OCI-LY1 (cell line): ENCODE data around the gene RANBP10.

Source experiments
- H2AFZ ChIP-seq: fragments of 200-600 bp; sonication (generic), shearing (Covaris generic); 2 replicates; pipeline ENCODE4 v1.6.0; 2014; ENCODE audit warnings: antibody characterized with exemption, mild to moderate bottlenecking, low read length
- H3F3A ChIP-seq: fragments of 200-600 bp; sonication (generic), shearing (Covaris generic); 2 replicates; pipeline ENCODE4 v1.6.0; 2014; ENCODE audit warnings: mild to moderate bottlenecking, antibody characterized with exemption, low read length, moderate library complexity; ENCODE audit not compliant: insufficient read depth
- H3K27ac ChIP-seq: fragments of 200-600 bp; sonication (generic); 2 replicates; pipeline ENCODE4 v1.5.1; 2014; ENCODE audit warnings: low read length, mixed run types, mild to moderate bottlenecking, low read depth; ENCODE audit not compliant: poor library complexity, severe bottlenecking
- H3K27me3 ChIP-seq: fragments of 200-600 bp; sonication (generic); 2 replicates; pipeline ENCODE4 v1.6.0; 2014; ENCODE audit warnings: antibody characterized with exemption, mild to moderate bottlenecking, low read length, moderate library complexity; ENCODE audit not compliant: insufficient read depth
- H3K36me3 ChIP-seq: fragments of 200-600 bp; sonication (generic); 2 replicates; pipeline ENCODE4 v1.6.1; 2014; ENCODE audit warnings: mild to moderate bottlenecking, antibody characterized with exemption, low read length, moderate library complexity, mixed read lengths; ENCODE audit not compliant: insufficient read depth
- H3K4me1 ChIP-seq: fragments of 200-600 bp; sonication (generic); 2 replicates; pipeline ENCODE4 v1.5.1; 2014; ENCODE audit warnings: mild to moderate bottlenecking, low read length, moderate library complexity; ENCODE audit not compliant: insufficient read depth, severe bottlenecking
- H3K4me2 ChIP-seq: fragments of 200-600 bp; sonication (generic), shearing (Covaris generic); 2 replicates; pipeline ENCODE4 v1.6.1; 2014; ENCODE audit warnings: low read length
- H3K4me3 ChIP-seq: fragments of 200-600 bp; sonication (generic); 2 replicates; pipeline ENCODE4 v1.5.1; 2014; ENCODE audit warnings: low read length, low read depth, mild to moderate bottlenecking, mixed read lengths; ENCODE audit not compliant: poor library complexity, severe bottlenecking
- H3K79me2 ChIP-seq: fragments of 200-600 bp; shearing (Covaris generic); 2 replicates; pipeline ENCODE4 v1.6.1; 2016; ENCODE audit warnings: mixed run types, low read length, mixed read lengths; ENCODE audit not compliant: insufficient read depth
- H3K9ac ChIP-seq: fragments of 200-600 bp; sonication (generic), shearing (Covaris generic); 2 replicates; pipeline ENCODE4 v1.6.1; 2014; ENCODE audit warnings: mild to moderate bottlenecking, low read length, mixed read lengths
- H3K9me2 ChIP-seq: fragments of 200-600 bp; sonication (generic), shearing (Covaris generic); 2 replicates; pipeline ENCODE4 v1.6.1; 2014; ENCODE audit warnings: low read depth, mild to moderate bottlenecking, low read length, mixed read lengths
- H3K9me3 ChIP-seq: fragments of 200-600 bp; shearing (Covaris generic); 2 replicates; pipeline ENCODE4 v1.6.1; 2014; ENCODE audit warnings: low read length, mixed read lengths
- H4K20me1 ChIP-seq: fragments of 200-600 bp; sonication (generic), shearing (Covaris generic); 2 replicates; pipeline ENCODE4 v1.6.0; 2016; ENCODE audit warnings: mild to moderate bottlenecking, low read length; ENCODE audit not compliant: insufficient read depth
- EZH2 ChIP-seq: fragments of 200-600 bp; sonication (generic), shearing (Covaris generic); IDR thresholded peaks from 2 replicates; pipeline ENCODE4 v1.8.0; 2017; ENCODE audit warnings: borderline replicate concordance, mixed run types, mild to moderate bottlenecking, antibody characterized with exemption, low read length, moderate library complexity, mixed read lengths
- TF ChIP-seq, protein P1 (sequence below): fragments of 200-600 bp; sonication (generic), shearing (Covaris generic); IDR thresholded peaks from 2 replicates; pipeline ENCODE4 v1.5.1; 2017; ENCODE audit warnings: mild to moderate bottlenecking, antibody characterized with exemption, low read length, moderate library complexity, mixed read lengths

The RANBP10 gene

DNA sequence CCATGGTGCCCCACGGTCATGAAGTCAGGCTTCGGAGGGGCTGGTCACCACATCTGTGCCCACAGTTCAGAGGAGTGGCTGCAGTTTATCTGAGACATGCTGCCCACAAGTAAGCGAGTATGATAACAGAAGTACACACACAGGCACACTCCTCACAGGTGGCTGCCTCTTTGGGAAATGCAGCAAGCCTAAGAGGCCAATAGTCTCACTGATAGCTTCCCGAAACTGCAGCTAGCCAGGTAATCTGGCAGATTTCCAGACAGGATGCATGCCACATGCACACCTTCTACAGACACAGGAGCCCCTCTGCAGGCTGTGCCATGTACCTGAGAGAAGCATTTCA is 74.6 kb downstream of the RANBP10 start:
- H3K9ac ChIP-seq, result no peak overlapping the region
- no peaks in the 10 kb centered on the region for H3K9me2 ChIP-seq
- no peak overlapping the region for H2AFZ ChIP-seq
- no peak overlapping the region for H3K27ac ChIP-seq
- no peaks in the 10 kb centered on the region for H3K9me3 ChIP-seq
- no peaks in the 10 kb centered on the region for H3F3A ChIP-seq
- H3K4me3 ChIP-seq, result no peak overlapping the region
- no peaks in the 10 kb centered on the region for H3K4me1 ChIP-seq
- H3K27me3 ChIP-seq, result no peaks in the 10 kb centered on the region
- no peaks in the 10 kb centered on the region for H4K20me1 ChIP-seq
- H3K79me2 ChIP-seq, result no peaks in the 10 kb centered on the region
- no peak overlapping the region for H3K4me2 ChIP-seq
- peaks cover 38% of the 10 kb centered on the region for H3K36me3 ChIP-seq
- no peak for TF ChIP-seq EZH2
- TF ChIP-seq, protein P1, sequence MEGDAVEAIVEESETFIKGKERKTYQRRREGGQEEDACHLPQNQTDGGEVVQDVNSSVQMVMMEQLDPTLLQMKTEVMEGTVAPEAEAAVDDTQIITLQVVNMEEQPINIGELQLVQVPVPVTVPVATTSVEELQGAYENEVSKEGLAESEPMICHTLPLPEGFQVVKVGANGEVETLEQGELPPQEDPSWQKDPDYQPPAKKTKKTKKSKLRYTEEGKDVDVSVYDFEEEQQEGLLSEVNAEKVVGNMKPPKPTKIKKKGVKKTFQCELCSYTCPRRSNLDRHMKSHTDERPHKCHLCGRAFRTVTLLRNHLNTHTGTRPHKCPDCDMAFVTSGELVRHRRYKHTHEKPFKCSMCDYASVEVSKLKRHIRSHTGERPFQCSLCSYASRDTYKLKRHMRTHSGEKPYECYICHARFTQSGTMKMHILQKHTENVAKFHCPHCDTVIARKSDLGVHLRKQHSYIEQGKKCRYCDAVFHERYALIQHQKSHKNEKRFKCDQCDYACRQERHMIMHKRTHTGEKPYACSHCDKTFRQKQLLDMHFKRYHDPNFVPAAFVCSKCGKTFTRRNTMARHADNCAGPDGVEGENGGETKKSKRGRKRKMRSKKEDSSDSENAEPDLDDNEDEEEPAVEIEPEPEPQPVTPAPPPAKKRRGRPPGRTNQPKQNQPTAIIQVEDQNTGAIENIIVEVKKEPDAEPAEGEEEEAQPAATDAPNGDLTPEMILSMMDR, result no peak

DNA sequence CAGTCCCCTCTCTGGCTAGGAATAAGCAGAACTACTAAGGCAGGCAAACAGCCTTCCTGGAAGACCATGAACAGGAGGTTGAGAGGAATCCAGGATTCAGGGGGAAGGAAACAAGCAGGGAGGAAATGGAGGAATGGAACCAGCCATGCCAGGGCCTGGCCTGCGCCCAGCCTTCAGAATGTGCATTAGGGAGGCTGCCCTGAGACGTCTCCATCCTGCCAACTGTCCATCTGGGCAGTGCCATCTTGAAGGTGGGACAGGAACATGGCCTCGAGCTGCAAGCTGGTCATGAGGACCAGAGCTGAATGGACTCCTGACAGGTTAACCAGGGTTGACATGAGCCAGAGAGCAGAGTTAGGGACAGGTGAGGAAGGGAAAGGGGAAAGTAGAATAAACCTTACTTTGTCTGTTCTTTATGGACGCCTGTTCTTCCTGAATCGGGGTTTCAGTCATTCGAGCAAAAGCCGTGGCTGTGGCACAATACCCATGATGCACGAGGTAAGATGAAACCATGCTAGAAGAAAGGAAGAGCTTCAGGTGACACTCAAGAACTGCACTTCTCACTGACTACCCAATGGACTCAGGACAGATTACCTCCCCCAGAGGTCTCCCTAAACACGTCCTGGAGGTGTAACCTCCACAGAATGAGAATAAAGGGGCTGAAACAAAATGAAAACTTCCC is 75.1 kb downstream of the RANBP10 start:
- Histone ChIP-seq H3K79me2 (no peaks in the 10 kb centered on the region), H2AFZ (no peak overlapping the region), H3K9me2 (no peaks in the 10 kb centered on the region), H3F3A (no peaks in the 10 kb centered on the region), H3K36me3 (peaks cover 43% of the 10 kb centered on the region), H3K27ac (no peak overlapping the region), H3K4me1 (no peaks in the 10 kb centered on the region), H3K4me3 (no peak overlapping the region), H3K4me2 (no peak overlapping the region), H3K9ac (no peak overlapping the region), H3K27me3 (no peaks in the 10 kb centered on the region), H3K9me3 (no peaks in the 10 kb centered on the region), H4K20me1 (no peaks in the 10 kb centered on the region)
- TF ChIP-seq, protein P1, result no peak
- TF ChIP-seq EZH2, result no peak

DNA sequence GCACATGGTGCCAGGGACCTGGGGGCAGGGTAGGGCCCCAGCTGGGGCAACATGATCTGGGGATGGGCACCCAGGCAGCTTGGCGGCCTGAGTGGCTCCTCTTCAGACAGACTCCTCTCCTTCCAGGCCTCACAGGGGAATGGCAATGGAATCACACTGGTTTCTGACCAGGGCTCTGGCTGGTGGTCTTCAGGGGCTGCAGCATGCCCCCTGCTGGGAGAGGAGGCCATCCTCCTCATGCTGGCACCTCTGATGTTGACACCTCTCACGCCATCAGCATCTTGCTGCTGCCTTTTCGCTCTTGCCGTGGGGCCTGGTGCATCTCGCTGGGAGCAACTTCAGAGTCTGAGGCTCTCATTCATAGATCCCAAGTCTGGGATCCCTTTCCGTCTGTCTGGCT is 76.0 kb downstream of the RANBP10 start:
- Histone ChIP-seq H3K9me3 (no peaks in the 10 kb centered on the region), H3K36me3 (peaks cover 48% of the 10 kb centered on the region), H2AFZ (no peak overlapping the region), H3K4me2 (no peak overlapping the region), H3K27ac (no peak overlapping the region), H3F3A (no peaks in the 10 kb centered on the region), H3K9me2 (no peaks in the 10 kb centered on the region), H3K9ac (no peak overlapping the region), H3K4me3 (no peak overlapping the region), H4K20me1 (no peaks in the 10 kb centered on the region), H3K4me1 (no peaks in the 10 kb centered on the region), H3K79me2 (no peaks in the 10 kb centered on the region), H3K27me3 (no peaks in the 10 kb centered on the region)
- TF ChIP-seq, protein P1, result no peak
- no peak for TF ChIP-seq EZH2
